ENCODE data around the gene ADGRL1.

GRCh38 chr19:14112809-14113385 lies 93.1 kb downstream of the ADGRL1 start:
- no peak for TF ChIP-seq ZC3H10 (CRISPR knock-in tag; IDR thresholded peaks at IDR 0.05)
- no peak for TF ChIP-seq ZFP30 (CRISPR knock-in tag; IDR thresholded peaks at IDR 0.05)
- no peak for TF ChIP-seq TCF4 (CRISPR knock-in tag; IDR thresholded peaks at IDR 0.05; ENCODE audit: borderline replicate concordance)
- no peak for TF ChIP-seq PPARA (CRISPR knock-in tag; IDR thresholded peaks at IDR 0.05; ENCODE audit: borderline replicate concordance)
- TF ChIP-seq ZNF565 (CRISPR knock-in tag; conservative IDR thresholded peaks at IDR 0.05; ENCODE audit: low read depth), result no peak
- no peak for TF ChIP-seq OSR1 (CRISPR knock-in tag; IDR thresholded peaks at IDR 0.05)
